ENCODE results near the gene PHC1.

GRCh38 chr12:8876887-8877286 is 37.4 kb upstream of the PHC1 start:
- no peak for TF ChIP-seq CTCF (IDR thresholded peaks at IDR 0.05)
- TF ChIP-seq ZFX (IDR thresholded peaks at IDR 0.05; ENCODE audit: borderline replicate concordance) = no peak

Measured in 22Rv1 (cell line).